HEK293 (cell line): Measurements from ENCODE around the gene DSCAM.

Experiments used
- CTCF ChIA-PET: fragments of 350-600 bp; formaldehyde crosslinking; extraction: SDS; loops from one replicate; lab custom pipeline; 2021; ENCODE audit warnings: antibody characterized with exemption; lab: Yijun Ruan, JAX
- POLR2A ChIA-PET: fragments of 300-600 bp; formaldehyde crosslinking; extraction: SDS; loops from one replicate; lab custom pipeline; 2020; ENCODE audit warnings: antibody characterized with exemption, inconsistent platforms; lab: Yijun Ruan, JAX
- H3K27ac ChIP-seq: fragments of 200-500 bp; sonication (Bioruptor generic); 2 replicates; pipeline ENCODE4 v1.5.1; 2014; ENCODE audit warnings: low read depth, low read length, control low read depth, inconsistent platforms; ENCODE audit errors: extremely low read depth
- H3K36me3 ChIP-seq, 2 experiments: fragments of 200-500 bp in 1 of 2; sonication (Bioruptor generic) in 1 of 2; 1 replicate in 1 of 2; 2 replicates in 1 of 2; pipeline ENCODE4 v1.5.1; 2014 to 2017; ENCODE audit warnings: inconsistent platforms in 2 of 2, low read length in 2 of 2; ENCODE audit not compliant: control insufficient read depth in 2 of 2, insufficient read depth in 1 of 2
- H3K4me1 ChIP-seq: fragments of 200-500 bp; sonication (Bioruptor generic); 2 replicates; pipeline ENCODE4 v1.5.1; 2014; ENCODE audit warnings: mild to moderate bottlenecking, low read length, inconsistent platforms; ENCODE audit not compliant: control insufficient read depth, insufficient read depth
- H3K4me3 ChIP-seq: 2 replicates; pipeline ENCODE4 v1.5.1; 2011; ENCODE audit warnings: low read depth, mild to moderate bottlenecking, control low read depth, low read length, moderate library complexity
- H3K9me3 ChIP-seq: fragments of 200-500 bp; sonication (Bioruptor generic); 2 replicates; pipeline ENCODE4 v1.5.1; 2014; ENCODE audit warnings: low read depth, low read length, inconsistent platforms; ENCODE audit not compliant: control insufficient read depth, insufficient read depth
- AEBP2 ChIP-seq: fragments of 450-650 bp; formaldehyde crosslinking; IDR thresholded peaks from 2 replicates; pipeline ENCODE4 v1.5.1; 2016; ENCODE audit warnings: missing biosample characterization, missing genetic modification characterization, borderline replicate concordance
- PATZ1 ChIP-seq: fragments of 450-650 bp; formaldehyde crosslinking; IDR thresholded peaks from 2 replicates; pipeline ENCODE4 v1.5.1; 2016; ENCODE audit warnings: missing biosample characterization, missing genetic modification characterization
- TRIM28 ChIP-seq: IDR thresholded peaks from 2 replicates; pipeline ENCODE4 v1.6.1; 2011; ENCODE audit warnings: low read length, control low read depth, borderline replicate concordance
- ZBTB26 ChIP-seq: fragments of 450-650 bp; formaldehyde crosslinking; optimal IDR thresholded peaks from 2 replicates; pipeline ENCODE3; 2016; ENCODE audit warnings: missing biosample characterization, mild to moderate bottlenecking, missing genetic modification characterization
- ZBTB6 ChIP-seq: fragments of 450-650 bp; formaldehyde crosslinking; IDR thresholded peaks from 2 replicates; pipeline ENCODE4 v1.5.1; 2017; ENCODE audit warnings: missing biosample characterization, missing genetic modification characterization
- ZBTB8A ChIP-seq: fragments of 450-650 bp; formaldehyde crosslinking; IDR thresholded peaks from 2 replicates; pipeline ENCODE4 v1.5.1; 2016; ENCODE audit warnings: missing biosample characterization, missing genetic modification characterization
- ZNF112 ChIP-seq: fragments of 450-650 bp; formaldehyde crosslinking; IDR thresholded peaks from 2 replicates; pipeline ENCODE4 v1.5.0; 2017; ENCODE audit warnings: missing biosample characterization, missing genetic modification characterization
- ZNF114 ChIP-seq: fragments of 450-650 bp; formaldehyde crosslinking; IDR thresholded peaks from 2 replicates; pipeline ENCODE4 v1.5.0; 2017; ENCODE audit warnings: missing biosample characterization, missing genetic modification characterization
- ZNF26 ChIP-seq: fragments of 450-650 bp; formaldehyde crosslinking; IDR thresholded peaks from 2 replicates; pipeline ENCODE4 v1.5.1; 2016; ENCODE audit warnings: missing biosample characterization, missing genetic modification characterization
- ZNF311 ChIP-seq: fragments of 450-650 bp; formaldehyde crosslinking; IDR thresholded peaks from 2 replicates; pipeline ENCODE4 v1.5.1; 2017; ENCODE audit warnings: missing biosample characterization, missing genetic modification characterization, borderline replicate concordance
- ZNF416 ChIP-seq: fragments of 450-650 bp; formaldehyde crosslinking; IDR thresholded peaks from 2 replicates; pipeline ENCODE4 v1.5.1; 2016; ENCODE audit warnings: missing biosample characterization, missing genetic modification characterization
- ZNF473 ChIP-seq: fragments of 450-650 bp; formaldehyde crosslinking; IDR thresholded peaks from 2 replicates; pipeline ENCODE4 v1.5.1; 2017; ENCODE audit warnings: missing biosample characterization, missing genetic modification characterization
- ZNF513 ChIP-seq: fragments of 450-650 bp; IDR thresholded peaks from 2 replicates; pipeline ENCODE4 v1.5.1; 2018; ENCODE audit warnings: missing biosample characterization, missing genetic modification characterization
- ZNF544 ChIP-seq: fragments of 450-650 bp; formaldehyde crosslinking; IDR thresholded peaks from 2 replicates; pipeline ENCODE4 v1.5.0; 2017; ENCODE audit warnings: missing biosample characterization, missing genetic modification characterization
- ZNF704 ChIP-seq: fragments of 450-650 bp; formaldehyde crosslinking; IDR thresholded peaks from 2 replicates; pipeline ENCODE4 v1.5.1; 2016; ENCODE audit warnings: missing biosample characterization, missing genetic modification characterization
- ZNF785 ChIP-seq: fragments of 450-650 bp; formaldehyde crosslinking; IDR thresholded peaks from 2 replicates; pipeline ENCODE4 v1.5.1; 2016; ENCODE audit warnings: missing biosample characterization, missing genetic modification characterization

Gene DSCAM

GRCh38 chr21:40813918-40814317 is 33.0 kb downstream of the DSCAM start (continued):
- no peak for TF ChIP-seq ZNF544 (tag by site-specific recombination)
- TF ChIP-seq ZBTB6 (tag by site-specific recombination), result no peak
- no peak for TF ChIP-seq ZNF311
- TF ChIP-seq ZBTB8A (tag by site-specific recombination), result no peak
- TF ChIP-seq ZNF114 (tag by site-specific recombination), result no peak
- no peak for TF ChIP-seq ZBTB26 (tag by site-specific recombination)

GRCh38 chr21:40809673-40810197 is 37.2 kb downstream of the DSCAM start:
- Histone ChIP-seq H3K27ac (no peak overlapping the region), H3K4me3 (no peak overlapping the region), H3K9me3 (no peaks in the 10 kb centered on the region), H3K36me3 (no peaks in the 10 kb centered on the region), H3K4me1 (no peaks in the 10 kb centered on the region)
- ChIA-PET CTCF (no interaction called here), POLR2A (no interaction called here)
- TF ChIP-seq ZNF26 (tag by site-specific recombination) (no peak), PATZ1 (tag by site-specific recombination) (no peak), ZNF704 (tag by site-specific recombination) (no peak), ZNF416 (tag by site-specific recombination) (no peak)

- H3K4me3 ChIP-seq, result no peak overlapping the region
- no peak overlapping the region for H3K27ac ChIP-seq
- ChIA-PET POLR2A (no interaction called here), CTCF (no interaction called here)
- no peaks in the 10 kb centered on the region for H3K9me3 ChIP-seq
- no peaks in the 10 kb centered on the region for H3K36me3 ChIP-seq
- TF ChIP-seq ZNF112 (tag by site-specific recombination) (no peak), ZNF473 (tag by site-specific recombination) (no peak), AEBP2 (no peak), TRIM28 (no peak), ZNF785 (tag by site-specific recombination) (no peak), ZNF513 (tag by site-specific recombination) (no peak)
- no peaks in the 10 kb centered on the region for H3K4me1 ChIP-seq
These were observed 43.9 kb downstream of the DSCAM start for GRCh38 chr21:40803101-40803500.
